ENCODE measurements around the gene OLA1.

- TF ChIP-seq CTCF (IDR thresholded peaks at IDR 0.05; ENCODE audit: low read length) (no peak), EZH2phosphoT487 (IDR thresholded peaks at IDR 0.05; ENCODE audit: low read length) (no peak)
Observed at GRCh38 chr2:174026122-174026845, 222.0 kb downstream of the OLA1 start.
